ENCODE results near the gene CA10.

CA10 gene

GRCh38 chr17:51833045-51833444 lies 325.5 kb downstream of the CA10 start:
- H3K9ac ChIP-seq (ENCODE audit: low read length), result no peak overlapping the region
- H3K9me2 ChIP-seq (replicated peaks; ENCODE audit: insufficient read depth, low read length), result no peaks in the 10 kb centered on the region
- no peak overlapping the region for H3K4me3 ChIP-seq (ENCODE audit: insufficient read depth, low read length, poor library complexity, severe bottlenecking)
- H4K20me1 ChIP-seq (ENCODE audit: low read depth, low read length), result no peaks in the 10 kb centered on the region
- no peak overlapping the region for H2AFZ ChIP-seq (ENCODE audit: low read depth, low read length, severe bottlenecking)
- H3K79me2 ChIP-seq (ENCODE audit: insufficient read depth, low read length), result no peaks in the 10 kb centered on the region
- no peaks in the 10 kb centered on the region for H3K36me3 ChIP-seq (ENCODE audit: low read length)
- TF ChIP-seq CTCF (IDR thresholded peaks at IDR 0.05; ENCODE audit: insufficient read depth, low read length, poor library complexity, severe bottlenecking), result no peak
- H3F3A ChIP-seq (ENCODE audit: insufficient read depth), result no peaks in the 10 kb centered on the region
- H3K27me3 ChIP-seq (ENCODE audit: low read length), result no peaks in the 10 kb centered on the region
- H3K27ac ChIP-seq (ENCODE audit: low read depth, low read length), result no peak overlapping the region
- H3K4me2 ChIP-seq (ENCODE audit: low read depth, low read length, poor library complexity, severe bottlenecking), result no peak overlapping the region
- H3K9me3 ChIP-seq (ENCODE audit: insufficient read depth, low read length), result no peaks in the 10 kb centered on the region

GRCh38 chr17:51830886-51831285 lies 327.6 kb downstream of the CA10 start:
- Histone ChIP-seq H4K20me1 (ENCODE audit: low read depth, low read length) (no peaks in the 10 kb centered on the region), H3K79me2 (ENCODE audit: insufficient read depth, low read length) (no peaks in the 10 kb centered on the region), H3K9me2 (replicated peaks; ENCODE audit: insufficient read depth, low read length) (no peaks in the 10 kb centered on the region), H3K9ac (ENCODE audit: low read length) (no peak overlapping the region), H3K4me2 (ENCODE audit: low read depth, low read length, poor library complexity, severe bottlenecking) (no peak overlapping the region), H3K9me3 (ENCODE audit: insufficient read depth, low read length) (no peaks in the 10 kb centered on the region), H3K27ac (ENCODE audit: low read depth, low read length) (no peak overlapping the region), H2AFZ (ENCODE audit: low read depth, low read length, severe bottlenecking) (no peak overlapping the region), H3K36me3 (ENCODE audit: low read length) (no peaks in the 10 kb centered on the region), H3F3A (ENCODE audit: insufficient read depth) (no peaks in the 10 kb centered on the region), H3K4me3 (ENCODE audit: insufficient read depth, low read length, poor library complexity, severe bottlenecking) (no peak overlapping the region), H3K27me3 (ENCODE audit: low read length) (no peaks in the 10 kb centered on the region)
- no peak for TF ChIP-seq EZH2phosphoT487 (conservative IDR thresholded peaks at IDR 0.05; ENCODE audit: low read length)
- TF ChIP-seq CTCF (IDR thresholded peaks at IDR 0.05; ENCODE audit: insufficient read depth, low read length, poor library complexity, severe bottlenecking), result no peak

GRCh38 chr17:51830451-51830850 lies 328.1 kb downstream of the CA10 start:
- no peaks in the 10 kb centered on the region for H3K27me3 ChIP-seq (ENCODE audit: low read length)
- H3K9me3 ChIP-seq (ENCODE audit: insufficient read depth, low read length), result no peaks in the 10 kb centered on the region
- H3K9ac ChIP-seq (ENCODE audit: low read length), result no peak overlapping the region
- H3F3A ChIP-seq (ENCODE audit: insufficient read depth), result no peaks in the 10 kb centered on the region
- H3K36me3 ChIP-seq (ENCODE audit: low read length), result no peaks in the 10 kb centered on the region
- TF ChIP-seq EZH2phosphoT487 (conservative IDR thresholded peaks at IDR 0.05; ENCODE audit: low read length) (no peak), CTCF (IDR thresholded peaks at IDR 0.05; ENCODE audit: insufficient read depth, low read length, poor library complexity, severe bottlenecking) (no peak)
- no peak overlapping the region for H3K4me3 ChIP-seq (ENCODE audit: insufficient read depth, low read length, poor library complexity, severe bottlenecking)
- no peak overlapping the region for H3K27ac ChIP-seq (ENCODE audit: low read depth, low read length)
- H4K20me1 ChIP-seq (ENCODE audit: low read depth, low read length), result no peaks in the 10 kb centered on the region
- H3K79me2 ChIP-seq (ENCODE audit: insufficient read depth, low read length), result no peaks in the 10 kb centered on the region
- H2AFZ ChIP-seq (ENCODE audit: low read depth, low read length, severe bottlenecking), result no peak overlapping the region
- no peak overlapping the region for H3K4me2 ChIP-seq (ENCODE audit: low read depth, low read length, poor library complexity, severe bottlenecking)
- no peaks in the 10 kb centered on the region for H3K9me2 ChIP-seq (replicated peaks; ENCODE audit: insufficient read depth, low read length)

GRCh38 chr17:51828901-51829300 lies 329.6 kb downstream of the CA10 start:
- no peak overlapping the region for H3K4me2 ChIP-seq (ENCODE audit: low read depth, low read length, poor library complexity, severe bottlenecking)
- H3K27me3 ChIP-seq (ENCODE audit: low read length), result no peaks in the 10 kb centered on the region
- H3K4me3 ChIP-seq (ENCODE audit: insufficient read depth, low read length, poor library complexity, severe bottlenecking), result no peak overlapping the region
- H4K20me1 ChIP-seq (ENCODE audit: low read depth, low read length), result no peaks in the 10 kb centered on the region
- H3K9me2 ChIP-seq (replicated peaks; ENCODE audit: insufficient read depth, low read length), result no peaks in the 10 kb centered on the region
- H3K79me2 ChIP-seq (ENCODE audit: insufficient read depth, low read length), result no peaks in the 10 kb centered on the region
- TF ChIP-seq EZH2phosphoT487 (conservative IDR thresholded peaks at IDR 0.05; ENCODE audit: low read length) (no peak), CTCF (IDR thresholded peaks at IDR 0.05; ENCODE audit: insufficient read depth, low read length, poor library complexity, severe bottlenecking) (no peak)
- H3F3A ChIP-seq (ENCODE audit: insufficient read depth), result no peaks in the 10 kb centered on the region
- no peaks in the 10 kb centered on the region for H3K9me3 ChIP-seq (ENCODE audit: insufficient read depth, low read length)
- H2AFZ ChIP-seq (ENCODE audit: low read depth, low read length, severe bottlenecking), result no peak overlapping the region
- H3K36me3 ChIP-seq (ENCODE audit: low read length), result no peaks in the 10 kb centered on the region
- H3K9ac ChIP-seq (ENCODE audit: low read length), result no peak overlapping the region
- no peak overlapping the region for H3K27ac ChIP-seq (ENCODE audit: low read depth, low read length)

Measured in SU-DHL-6 (cell line).